SK-N-SH (cell line): ENCODE measurements around the gene LY6G6D. TPM values are rescaled to one million over a fixed set of nuclear protein-coding genes. Genes with fewer than 3 reads are reported as not detected.

Experiments
- CTCF ChIA-PET: fragments of 300-600, 350-600 bp; formaldehyde crosslinking; extraction: SDS; loops from one replicate; lab custom pipeline; 2021; lab: Yijun Ruan, JAX
- POLR2A ChIA-PET: fragments of 350-600 bp; sonication (Branson Sonifier 250); formaldehyde crosslinking; extraction: SDS; loops from one replicate; lab custom pipeline; 2020; ENCODE audit warnings: antibody characterized with exemption, inconsistent platforms; lab: Yijun Ruan, JAX
- DNase-seq: peaks from one replicate; pipeline ENCODE4 v3.0.0; 2012
- H2AFZ ChIP-seq: fragments of 200-600 bp; sonication (generic); 2 replicates; pipeline ENCODE4 v1.8.1; 2016; ENCODE audit warnings: antibody characterized with exemption, mild to moderate bottlenecking, low read depth
- H3F3A ChIP-seq: fragments of 200-600 bp; sonication (generic); replicated peaks from 2 replicates; pipeline ENCODE3; 2016; ENCODE audit warnings: antibody characterized with exemption, mild to moderate bottlenecking; ENCODE audit not compliant: insufficient read depth
- H3K27ac ChIP-seq, 2 experiments: fragments of 200-500 bp in 1 of 2; fragments of 200-600 bp in 1 of 2; sonication (Bioruptor generic) in 1 of 2; sonication (generic), shearing (Covaris generic) in 1 of 2; 2 replicates each; pipeline versions ENCODE4 v1.5.1 to v1.6.1; 2014 to 2016; ENCODE audit warnings: low read depth in 2 of 2, inconsistent platforms in 1 of 2, low read length in 1 of 2, mild to moderate bottlenecking in 1 of 2, mixed read lengths in 1 of 2
- H3K27me3 ChIP-seq: fragments of 200-600 bp; sonication (generic), shearing (Covaris generic); 2 replicates; pipeline ENCODE4 v1.6.1; 2016; ENCODE audit warnings: mixed run types; ENCODE audit not compliant: insufficient read depth
- H3K36me3 ChIP-seq, 2 experiments: fragments of 200-500 bp in 1 of 2; fragments of 200-600 bp in 1 of 2; sonication (Bioruptor generic) in 1 of 2; sonication (generic) in 1 of 2; replicated peaks in 1 of 2; 2 replicates each; pipeline versions ENCODE3 to v1.5.1; 2014 to 2016; ENCODE audit warnings: low read length in 1 of 2, mild to moderate bottlenecking in 1 of 2; ENCODE audit not compliant: insufficient read depth in 2 of 2, control insufficient read depth in 1 of 2
- H3K4me1 ChIP-seq, 2 experiments: fragments of 200-500 bp in 1 of 2; fragments of 200-600 bp in 1 of 2; sonication (Bioruptor generic) in 1 of 2; sonication (generic), shearing (Covaris generic) in 1 of 2; 2 replicates each; pipeline versions ENCODE4 v1.5.1 to v1.6.1; 2014 to 2016; ENCODE audit warnings: low read depth in 1 of 2, low read length in 1 of 2, mixed run types in 1 of 2; ENCODE audit not compliant: insufficient read depth in 2 of 2, control insufficient read depth in 1 of 2
- H3K4me2 ChIP-seq: fragments of 200-600 bp; sonication (generic), shearing (Covaris generic); 2 replicates; pipeline ENCODE4 v1.6.1; 2017; ENCODE audit warnings: mixed run types
- H3K4me3 ChIP-seq, 2 experiments: fragments of 200-500 bp in 1 of 2; fragments of 200-600 bp in 1 of 2; sonication (Bioruptor generic) in 1 of 2; sonication (generic), shearing (Covaris generic) in 1 of 2; 2 replicates each; pipeline versions ENCODE4 v1.5.1 to v1.8.1; 2014 to 2016; ENCODE audit warnings: low read depth in 2 of 2, inconsistent platforms in 1 of 2, low read length in 1 of 2, mild to moderate bottlenecking in 1 of 2, mixed read lengths in 1 of 2, moderate library complexity in 1 of 2
- H3K79me2 ChIP-seq: fragments of 200-600 bp; sonication (generic); 2 replicates; pipeline ENCODE4 v1.8.1; 2017; ENCODE audit warnings: mild to moderate bottlenecking; ENCODE audit not compliant: insufficient read depth
- H3K9ac ChIP-seq: fragments of 200-600 bp; sonication (generic); 2 replicates; pipeline ENCODE4 v1.6.1; 2017; ENCODE audit warnings: mixed run types
- H3K9me2 ChIP-seq: fragments of 200-600 bp; sonication (generic); 2 replicates; pipeline ENCODE4 v1.6.1; 2017; ENCODE audit warnings: mixed run types
- H3K9me3 ChIP-seq: fragments of 200-600 bp; sonication (generic); 2 replicates; pipeline ENCODE4 v1.6.1; 2017; ENCODE audit warnings: mixed run types, mild to moderate bottlenecking, moderate library complexity
- H4K20me1 ChIP-seq: fragments of 200-600 bp; sonication (generic); 2 replicates; pipeline ENCODE4 v1.6.1; 2017; ENCODE audit warnings: mild to moderate bottlenecking, mixed run types; ENCODE audit not compliant: insufficient read depth
- CHD2 ChIP-seq: fragments of 150-350 bp; IDR thresholded peaks from 2 replicates; pipeline ENCODE4 v1.6.1; 2018; ENCODE audit warnings: low read length; ENCODE audit not compliant: partially characterized antibody
- EP300 ChIP-seq, 2 experiments: IDR thresholded peaks; 2 replicates each; pipeline versions ENCODE4 v1.4.0 to v1.6.1; 2012; ENCODE audit warnings: borderline replicate concordance in 1 of 2, low read depth in 1 of 2, low read length in 1 of 2
- EZH2phosphoT487 ChIP-seq: fragments of 200-600 bp; sonication (generic); IDR thresholded peaks from 2 replicates; pipeline ENCODE4 v1.6.1; 2017; ENCODE audit warnings: low read depth, mixed run types, mild to moderate bottlenecking, antibody characterized with exemption, moderate library complexity, borderline replicate concordance
- FOXJ3 ChIP-seq: sonication (generic); formaldehyde crosslinking; IDR thresholded peaks from 2 replicates; pipeline ENCODE4 v1.5.1; 2020; ENCODE audit warnings: mild to moderate bottlenecking, missing genetic modification reagents
- FOXM1 ChIP-seq: IDR thresholded peaks from 2 replicates; pipeline ENCODE4 v1.4.0; 2012; ENCODE audit warnings: low read depth, mild to moderate bottlenecking
- GABPA ChIP-seq: IDR thresholded peaks from 2 replicates; pipeline ENCODE4 v1.4.0; 2012; ENCODE audit warnings: low read depth, mild to moderate bottlenecking
- GATA2 ChIP-seq: sonication (generic); formaldehyde crosslinking; IDR thresholded peaks from 2 replicates; pipeline ENCODE4 v1.5.0; 2020; ENCODE audit warnings: mild to moderate bottlenecking, missing genetic modification reagents
- IRF3 ChIP-seq: fragments of 150-350 bp; IDR thresholded peaks from 2 replicates; pipeline ENCODE4 v1.6.1; 2016; ENCODE audit warnings: mild to moderate bottlenecking, low read depth, low read length
- JUND ChIP-seq: IDR thresholded peaks from 2 replicates; pipeline ENCODE4 v1.4.0; 2012
- MXI1 ChIP-seq: IDR thresholded peaks from 2 replicates; pipeline ENCODE4 v1.6.1; 2012; ENCODE audit warnings: mild to moderate bottlenecking, low read depth, low read length, improper control_type of control experiment
- POLR2AphosphoS5 ChIP-seq: IDR thresholded peaks from 2 replicates; pipeline ENCODE4 v1.6.1; 2012; ENCODE audit warnings: low read depth, low read length
- RCOR1 ChIP-seq: fragments of 150-350 bp; IDR thresholded peaks from 2 replicates; pipeline ENCODE4 v1.6.1; 2017; ENCODE audit warnings: antibody characterized with exemption, low read length
- RFX5 ChIP-seq: IDR thresholded peaks from 2 replicates; pipeline ENCODE4 v1.6.1; 2012; ENCODE audit warnings: mild to moderate bottlenecking, improper control_type of control experiment, low read length
- RXRA ChIP-seq: IDR thresholded peaks from 2 replicates; pipeline ENCODE4 v1.4.0; 2012; ENCODE audit warnings: low read depth, mild to moderate bottlenecking, borderline replicate concordance
- TAF1 ChIP-seq: IDR thresholded peaks from 2 replicates; pipeline ENCODE4 v1.6.1; 2012; ENCODE audit warnings: low read depth, mild to moderate bottlenecking, low read length, moderate library complexity, borderline replicate concordance
- TCF12 ChIP-seq: IDR thresholded peaks from 2 replicates; pipeline ENCODE4 v1.4.0; 2012
- TEAD4 ChIP-seq: IDR thresholded peaks from 2 replicates; pipeline ENCODE4 v1.4.0; 2012; ENCODE audit warnings: mild to moderate bottlenecking, borderline replicate concordance; ENCODE audit not compliant: insufficient read depth
- ZBTB33 ChIP-seq: IDR thresholded peaks from 2 replicates; pipeline ENCODE4 v1.4.0; 2012; ENCODE audit warnings: low read depth, borderline replicate concordance
- WGBS: methylation state at CpG from one replicate; pipeline ENCODE4 v1.1.6; 2017; ENCODE audit warnings: low lambda C conversion rate; 5-methylcytosine and 5-hydroxymethylcytosine counted together
- polyA plus RNA-seq, 3 experiments: library from polyadenylated mRNA; depleted of rRNA; stranded (reverse); fragments of >200 nt; gene quantifications; 2 replicates each; pipeline ENCODE4 v1.2.3, GENCODE V29; 2012
- TF ChIP-seq, protein P1 (sequence below): IDR thresholded peaks from 2 replicates; pipeline ENCODE4 v1.6.1; 2012; ENCODE audit warnings: mild to moderate bottlenecking, low read depth, low read length, moderate library complexity
- TF ChIP-seq, protein P2 (sequence below): IDR thresholded peaks from 2 replicates; pipeline ENCODE4; 2012
- TF ChIP-seq, protein P3 (sequence below): IDR thresholded peaks from 2 replicates; pipeline ENCODE4 v1.4.0; 2012; ENCODE audit warnings: low read depth, borderline replicate concordance

LY6G6D gene
- polyA plus RNA-seq, 1 of the 3 experiments (the other 2 are of a cell fraction) = not detected

GRCh38 chr6:31666337-31666965 is 48.7 kb upstream of the LY6G6D start (continued):
- TF ChIP-seq, protein P1, sequence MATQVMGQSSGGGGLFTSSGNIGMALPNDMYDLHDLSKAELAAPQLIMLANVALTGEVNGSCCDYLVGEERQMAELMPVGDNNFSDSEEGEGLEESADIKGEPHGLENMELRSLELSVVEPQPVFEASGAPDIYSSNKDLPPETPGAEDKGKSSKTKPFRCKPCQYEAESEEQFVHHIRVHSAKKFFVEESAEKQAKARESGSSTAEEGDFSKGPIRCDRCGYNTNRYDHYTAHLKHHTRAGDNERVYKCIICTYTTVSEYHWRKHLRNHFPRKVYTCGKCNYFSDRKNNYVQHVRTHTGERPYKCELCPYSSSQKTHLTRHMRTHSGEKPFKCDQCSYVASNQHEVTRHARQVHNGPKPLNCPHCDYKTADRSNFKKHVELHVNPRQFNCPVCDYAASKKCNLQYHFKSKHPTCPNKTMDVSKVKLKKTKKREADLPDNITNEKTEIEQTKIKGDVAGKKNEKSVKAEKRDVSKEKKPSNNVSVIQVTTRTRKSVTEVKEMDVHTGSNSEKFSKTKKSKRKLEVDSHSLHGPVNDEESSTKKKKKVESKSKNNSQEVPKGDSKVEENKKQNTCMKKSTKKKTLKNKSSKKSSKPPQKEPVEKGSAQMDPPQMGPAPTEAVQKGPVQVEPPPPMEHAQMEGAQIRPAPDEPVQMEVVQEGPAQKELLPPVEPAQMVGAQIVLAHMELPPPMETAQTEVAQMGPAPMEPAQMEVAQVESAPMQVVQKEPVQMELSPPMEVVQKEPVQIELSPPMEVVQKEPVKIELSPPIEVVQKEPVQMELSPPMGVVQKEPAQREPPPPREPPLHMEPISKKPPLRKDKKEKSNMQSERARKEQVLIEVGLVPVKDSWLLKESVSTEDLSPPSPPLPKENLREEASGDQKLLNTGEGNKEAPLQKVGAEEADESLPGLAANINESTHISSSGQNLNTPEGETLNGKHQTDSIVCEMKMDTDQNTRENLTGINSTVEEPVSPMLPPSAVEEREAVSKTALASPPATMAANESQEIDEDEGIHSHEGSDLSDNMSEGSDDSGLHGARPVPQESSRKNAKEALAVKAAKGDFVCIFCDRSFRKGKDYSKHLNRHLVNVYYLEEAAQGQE = no peak
- TF ChIP-seq, protein P2, sequence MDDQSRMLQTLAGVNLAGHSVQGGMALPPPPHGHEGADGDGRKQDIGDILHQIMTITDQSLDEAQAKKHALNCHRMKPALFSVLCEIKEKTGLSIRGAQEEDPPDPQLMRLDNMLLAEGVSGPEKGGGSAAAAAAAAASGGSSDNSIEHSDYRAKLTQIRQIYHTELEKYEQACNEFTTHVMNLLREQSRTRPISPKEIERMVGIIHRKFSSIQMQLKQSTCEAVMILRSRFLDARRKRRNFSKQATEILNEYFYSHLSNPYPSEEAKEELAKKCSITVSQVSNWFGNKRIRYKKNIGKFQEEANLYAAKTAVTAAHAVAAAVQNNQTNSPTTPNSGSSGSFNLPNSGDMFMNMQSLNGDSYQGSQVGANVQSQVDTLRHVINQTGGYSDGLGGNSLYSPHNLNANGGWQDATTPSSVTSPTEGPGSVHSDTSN = no peak
- TF ChIP-seq TEAD4 = no peak
- no peak for TF ChIP-seq RXRA
- no peak for TF ChIP-seq EP300 (IDR thresholded peaks at IDR 0.05; ENCODE audit: borderline replicate concordance in 1 of 2, low read depth in 1 of 2, low read length in 1 of 2)
- TF ChIP-seq, all 33 proteins: peak for 0

DNA sequence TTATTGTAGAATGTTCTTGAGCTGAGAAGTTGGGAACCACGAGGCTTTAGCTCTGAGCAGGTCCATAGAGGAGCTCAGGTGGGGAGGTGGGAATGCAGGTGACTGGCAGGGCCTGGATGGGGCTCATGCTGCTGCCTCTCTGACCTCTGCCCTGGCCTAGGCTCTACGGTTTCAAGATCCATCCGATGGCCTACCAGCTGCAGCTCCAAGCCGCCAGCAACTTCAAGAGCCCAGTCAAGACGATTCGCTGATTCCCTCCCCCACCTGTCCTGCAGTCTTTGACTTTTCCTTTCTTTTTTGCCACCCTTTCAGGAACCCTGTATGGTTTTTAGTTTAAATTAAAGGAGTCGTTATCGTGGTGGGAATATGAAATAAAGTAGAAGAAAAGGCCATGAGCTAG is 45.5 kb upstream of the LY6G6D start, which contains the start of gene LY6G5B:
LY6G5B (plus strand) TSS at position 301 of the 400 bp plus-strand sequence. CDS start 975 bp downstream, outside the sequence.
- H3K27me3 ChIP-seq = no peaks in the 10 kb centered on the region
- H3K4me2 ChIP-seq = no peak within 1 kb of the TSS
- no peak within 1 kb of the TSS for H3K27ac ChIP-seq
- ChIA-PET POLR2A (no interaction called here), CTCF (interaction anchor here (0.8 to 2.2 kb wide), 3 partner anchors 10 to 127 kb away, joined by 3 to 6 read pairs (median 3); partner anchors contain the start of gene LY6G5C)
- H3F3A ChIP-seq = peaks cover 12% of the 10 kb centered on the region
- H3K9me2 ChIP-seq = no peaks in the 10 kb centered on the region
- no peak within 1 kb of the TSS for H3K9ac ChIP-seq
- peaks cover 5 to 8% of the 10 kb centered on the region in 2 experiments; a peak in 2 of 4 replicates for H3K4me1 ChIP-seq
- no peak within 1 kb of the TSS for H3K4me3 ChIP-seq
- H3K36me3 ChIP-seq = peaks cover 28 to 53% of the 10 kb centered on the region in 2 experiments
- H3K9me3 ChIP-seq = no peaks in the 10 kb centered on the region
- no peak within 1 kb of the TSS for H2AFZ ChIP-seq
- WGBS = 91% methylated on average over 8 of the region's 8 CpGs
- peaks cover 43% of the 10 kb centered on the region for H3K79me2 ChIP-seq
- no peaks in the 10 kb centered on the region for H4K20me1 ChIP-seq
- no peak for DNase-seq
- TF ChIP-seq RFX5 = no peak
- no peak for TF ChIP-seq EZH2phosphoT487
- TF ChIP-seq POLR2AphosphoS5 = no peak
- no peak for TF ChIP-seq RXRA
- no peak for TF ChIP-seq GABPA
- TF ChIP-seq TAF1 = no peak
- no peak for TF ChIP-seq FOXJ3 (CRISPR knock-in tag)
- TF ChIP-seq GATA2 (CRISPR knock-in tag) = no peak
- no peak for TF ChIP-seq CHD2
- no peak for TF ChIP-seq TEAD4
- TF ChIP-seq MXI1 = no peak
- no peak for TF ChIP-seq FOXM1
- TF ChIP-seq, protein P3, sequence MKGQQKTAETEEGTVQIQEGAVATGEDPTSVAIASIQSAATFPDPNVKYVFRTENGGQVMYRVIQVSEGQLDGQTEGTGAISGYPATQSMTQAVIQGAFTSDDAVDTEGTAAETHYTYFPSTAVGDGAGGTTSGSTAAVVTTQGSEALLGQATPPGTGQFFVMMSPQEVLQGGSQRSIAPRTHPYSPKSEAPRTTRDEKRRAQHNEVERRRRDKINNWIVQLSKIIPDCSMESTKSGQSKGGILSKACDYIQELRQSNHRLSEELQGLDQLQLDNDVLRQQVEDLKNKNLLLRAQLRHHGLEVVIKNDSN = no peak
- no peak for TF ChIP-seq IRF3
- TF ChIP-seq JUND = no peak
- TF ChIP-seq ZBTB33 = no peak
- TF ChIP-seq TCF12 = no peak
- no peak for TF ChIP-seq RCOR1
